NAMALWA (cell line): ENCODE data around the gene PTPN1.
"Not testable (repeated sequence)": the region's sequence is repeated elsewhere in the genome, so short reads cannot be mapped to it uniquely, and the experiment has no call there.

ENCODE experiments used
- DNase-seq: peaks from one replicate; pipeline ENCODE4 v3.0.0-alpha.2; 2015; ENCODE audit warnings: low spot score

The PTPN1 gene

GRCh38 chr20:50592282-50593004 is 82.3 kb downstream of the PTPN1 start:
- DNase-seq = no peak

- no peak for DNase-seq
Measured at GRCh38 chr20:50593005-50593335, 82.8 kb downstream of the PTPN1 start.

- DNase-seq = no peak
Measured at GRCh38 chr20:50594231-50594590, 84.0 kb downstream of the PTPN1 start.

GRCh38 chr20:50594591-50595432 is 84.6 kb downstream of the PTPN1 start:
- DNase-seq = peak; percentile 57

GRCh38 chr20:50595433-50595895 is 85.3 kb downstream of the PTPN1 start:
- no peak for DNase-seq

GRCh38 chr20:50595988-50596693 is 86.0 kb downstream of the PTPN1 start:
- no peak for DNase-seq

GRCh38 chr20:50596694-50597021 is 86.5 kb downstream of the PTPN1 start:
- DNase-seq = no peak

GRCh38 chr20:50597406-50597969 is 87.3 kb downstream of the PTPN1 start:
- DNase-seq = no peak

GRCh38 chr20:50598074-50598473 is 87.9 kb downstream of the PTPN1 start:
- DNase-seq = no peak

GRCh38 chr20:50598768-50599167 is 88.6 kb downstream of the PTPN1 start:
- DNase-seq = not testable (repeated sequence)

- DNase-seq = no peak
Measured at GRCh38 chr20:50600281-50600895, 90.2 kb downstream of the PTPN1 start.

GRCh38 chr20:50601511-50602431 is 91.6 kb downstream of the PTPN1 start:
- DNase-seq = no peak

GRCh38 chr20:50602432-50603088 is 92.4 kb downstream of the PTPN1 start:
- no peak for DNase-seq

- DNase-seq = no peak
Measured at GRCh38 chr20:50604451-50604850, 94.3 kb downstream of the PTPN1 start.

- DNase-seq = no peak
Measured at GRCh38 chr20:50605136-50605535, 95.0 kb downstream of the PTPN1 start.

- DNase-seq = no peak
Measured at GRCh38 chr20:50607436-50607835, 97.3 kb downstream of the PTPN1 start.

- DNase-seq = no peak
Measured at GRCh38 chr20:50607850-50608749, 97.9 kb downstream of the PTPN1 start.

- DNase-seq = no peak
Measured at GRCh38 chr20:50608750-50609104, 98.5 kb downstream of the PTPN1 start.

- no peak for DNase-seq
Measured at GRCh38 chr20:50609438-50609989, 99.3 kb downstream of the PTPN1 start.
